Stimulated activated CD4-positive, alpha-beta T cell treated with anti-CD3 and anti-CD28 coated beads, Interleukin-4, amount 100 ng/mL, for 24 hours (primary cell): Measurements from ENCODE around the gene CD8B.
"Not testable (repeated sequence)": the region's sequence is repeated elsewhere in the genome, so short reads cannot be mapped to it uniquely, and the experiment has no call there.

Experiments used
- DNase-seq: peaks from one replicate; pipeline ENCODE4 v3.0.0-alpha.2; 2020

Gene CD8B

GRCh38 chr2:86861628-86862379 is at the start of gene CD8B:
Gene CD8B (minus strand): TSS chr2:86861886. CDS start chr2:86861865, 21 bp downstream.
- DNase-seq = not testable (repeated sequence)

- not testable (repeated sequence) for DNase-seq
Observed at GRCh38 chr2:86905868-86906267, 44.2 kb upstream of the CD8B start.

GRCh38 chr2:86900687-86901086 is 39.0 kb upstream of the CD8B start:
- DNase-seq = not testable (repeated sequence)

- not testable (repeated sequence) for DNase-seq
Observed at GRCh38 chr2:86886026-86886425, 24.3 kb upstream of the CD8B start.

- DNase-seq = not testable (repeated sequence)
Observed at GRCh38 chr2:86882865-86883264, 21.2 kb upstream of the CD8B start.

GRCh38 chr2:86882118-86882665 is 20.5 kb upstream of the CD8B start:
- not testable (repeated sequence) for DNase-seq

- DNase-seq = not testable (repeated sequence)
Observed at GRCh38 chr2:86878986-86879385, 17.3 kb upstream of the CD8B start.

- not testable (repeated sequence) for DNase-seq
Observed at GRCh38 chr2:86870941-86871340, 9.3 kb upstream of the CD8B start.

- not testable (repeated sequence) for DNase-seq
Observed at GRCh38 chr2:86868895-86869468, 7.3 kb upstream of the CD8B start.

- DNase-seq = not testable (repeated sequence)
Observed at GRCh38 chr2:86862380-86862703, 656 bp upstream of the CD8B start.

GRCh38 chr2:86861175-86861574 is 511 bp downstream of the CD8B start:
- not testable (repeated sequence) for DNase-seq

GRCh38 chr2:86860573-86860972 is 1.1 kb downstream of the CD8B start:
- DNase-seq = not testable (repeated sequence)

GRCh38 chr2:86857688-86858087 is 4.0 kb downstream of the CD8B start:
- not testable (repeated sequence) for DNase-seq

- DNase-seq = not testable (repeated sequence)
Observed at GRCh38 chr2:86856498-86856897, 5.2 kb downstream of the CD8B start.

GRCh38 chr2:86855981-86856380 is 5.7 kb downstream of the CD8B start:
- not testable (repeated sequence) for DNase-seq

GRCh38 chr2:86851581-86851980 is 10.1 kb downstream of the CD8B start:
- DNase-seq = not testable (repeated sequence)

- DNase-seq = not testable (repeated sequence)
Observed at GRCh38 chr2:86842607-86843234, 19.0 kb downstream of the CD8B start.

GRCh38 chr2:86841330-86841729 is 20.4 kb downstream of the CD8B start:
- DNase-seq = not testable (repeated sequence)

- DNase-seq = not testable (repeated sequence)
Observed at GRCh38 chr2:86839871-86840548, 21.7 kb downstream of the CD8B start.

GRCh38 chr2:86839455-86839854 is 22.2 kb downstream of the CD8B start:
- not testable (repeated sequence) for DNase-seq

GRCh38 chr2:86837714-86838113 is 24.0 kb downstream of the CD8B start:
- DNase-seq = not testable (repeated sequence)

- DNase-seq = peak; percentile 55
Observed at GRCh38 chr2:86836915-86837695, 24.6 kb downstream of the CD8B start.
